Activated CD8-positive, alpha-beta memory T cell treated with anti-CD3 and anti-CD28 coated beads, Interleukin-2, amount 50 U/mL, for 48 hours (primary cell): ENCODE results near the gene TDRD12.
"Not testable (repeated sequence)": the region's sequence is repeated elsewhere in the genome, so short reads cannot be mapped to it uniquely, and the experiment has no call there.

ENCODE experiments used
- DNase-seq: peaks from one replicate; pipeline ENCODE4 v3.0.0-alpha.2; 2020

The TDRD12 gene

GRCh38 chr19:32693151-32694108 is 26.1 kb upstream of the TDRD12 start:
- peak; percentile 75 for DNase-seq

DNA sequence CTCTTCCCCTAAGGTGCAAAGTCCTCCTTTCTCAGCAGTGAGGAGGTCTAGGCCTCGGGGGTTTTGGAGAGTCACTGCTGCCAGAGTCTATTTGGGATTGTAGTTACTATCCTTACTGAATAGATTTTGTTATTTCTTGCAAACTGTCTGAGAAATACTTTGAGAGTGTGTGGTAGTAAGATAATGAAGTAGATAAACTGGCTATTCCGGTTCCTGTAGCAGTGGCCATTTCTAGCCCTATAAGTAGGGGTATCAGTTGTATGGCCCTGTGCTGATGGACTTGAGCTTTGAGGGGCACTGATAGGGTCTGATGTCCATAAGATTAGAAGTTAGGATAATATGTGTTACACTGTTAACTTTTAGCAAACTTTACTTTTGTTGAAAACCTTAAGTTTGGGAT is 25.3 kb upstream of the TDRD12 start:
- not testable (repeated sequence) for DNase-seq

DNA sequence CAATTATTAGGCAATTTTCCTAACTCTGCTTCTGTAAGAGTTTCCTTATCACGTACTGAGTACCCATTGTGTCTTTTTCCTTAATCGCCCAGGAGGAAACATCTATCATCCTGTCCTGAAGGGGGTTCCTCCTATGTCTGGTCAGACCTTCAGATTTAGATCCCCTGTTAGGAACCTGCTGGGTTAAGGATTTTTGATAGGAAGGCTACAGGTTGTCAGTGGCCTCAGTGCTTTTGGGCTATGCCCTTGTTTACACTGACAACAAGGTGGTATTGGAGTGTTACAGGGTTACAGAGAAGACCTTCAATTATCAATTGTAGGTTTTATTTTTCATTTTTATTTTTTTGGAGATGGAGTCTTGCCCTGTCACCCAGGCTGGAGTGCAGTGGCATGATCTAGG is 24.7 kb upstream of the TDRD12 start:
- not testable (repeated sequence) for DNase-seq

GRCh38 chr19:32695506-32695905 is 24.1 kb upstream of the TDRD12 start:
- DNase-seq: not testable (repeated sequence)

DNA sequence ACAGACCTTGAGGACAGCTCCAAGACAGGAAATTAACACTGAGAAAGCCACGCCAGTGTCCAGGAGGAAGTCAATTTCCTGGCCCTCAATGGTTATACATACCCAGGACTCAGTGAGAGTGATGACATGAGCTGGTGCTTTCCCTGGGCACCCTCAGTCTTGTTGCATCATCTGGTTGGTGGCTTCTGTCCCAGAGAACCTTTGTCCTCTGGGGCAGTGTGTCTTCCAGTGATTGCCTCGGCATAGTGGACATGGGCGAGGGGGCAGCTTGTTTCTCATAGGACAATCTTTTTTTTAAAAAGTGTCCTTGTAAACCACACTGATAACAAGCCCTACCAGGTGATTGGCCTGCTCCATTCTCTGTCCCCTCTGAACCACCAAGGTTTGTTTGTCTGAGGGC is 22.8 kb upstream of the TDRD12 start:
- not testable (repeated sequence) for DNase-seq

- not testable (repeated sequence) for DNase-seq
These were observed 19.4 kb upstream of the TDRD12 start for GRCh38 chr19:32700129-32700528.

GRCh38 chr19:32702010-32702409 is 17.6 kb upstream of the TDRD12 start:
- no peak for DNase-seq

- not testable (repeated sequence) for DNase-seq
These were observed 15.6 kb upstream of the TDRD12 start for GRCh38 chr19:32704006-32704405.

GRCh38 chr19:32708457-32708856 is 11.1 kb upstream of the TDRD12 start:
- no peak for DNase-seq

GRCh38 chr19:32709032-32709431 is 10.5 kb upstream of the TDRD12 start:
- no peak for DNase-seq

- DNase-seq: no peak
These were observed 7.8 kb upstream of the TDRD12 start for GRCh38 chr19:32711747-32712146.

DNA sequence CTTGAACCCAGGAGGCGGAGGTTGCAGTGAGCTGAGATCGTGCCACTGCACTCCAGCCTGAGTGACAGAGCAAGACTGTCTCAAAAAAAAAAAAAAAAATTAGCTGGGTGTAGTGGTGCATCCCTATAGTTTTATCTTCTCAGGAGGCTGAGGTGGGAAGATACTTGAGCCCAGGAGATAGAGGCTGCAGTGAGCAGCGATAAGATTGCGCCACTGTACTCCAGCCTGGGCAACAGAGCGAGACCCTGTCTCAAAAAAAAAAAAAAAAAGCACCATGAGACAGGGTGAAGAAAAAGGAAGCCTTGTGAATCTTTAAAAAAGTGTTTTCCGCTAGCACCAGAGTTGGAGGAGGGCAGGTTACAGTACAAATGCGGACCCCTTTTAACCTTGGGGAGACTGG is 3.4 kb upstream of the TDRD12 start:
- not testable (repeated sequence) for DNase-seq

- no peak for DNase-seq
These were observed 2.1 kb upstream of the TDRD12 start for GRCh38 chr19:32717496-32717895.

DNA sequence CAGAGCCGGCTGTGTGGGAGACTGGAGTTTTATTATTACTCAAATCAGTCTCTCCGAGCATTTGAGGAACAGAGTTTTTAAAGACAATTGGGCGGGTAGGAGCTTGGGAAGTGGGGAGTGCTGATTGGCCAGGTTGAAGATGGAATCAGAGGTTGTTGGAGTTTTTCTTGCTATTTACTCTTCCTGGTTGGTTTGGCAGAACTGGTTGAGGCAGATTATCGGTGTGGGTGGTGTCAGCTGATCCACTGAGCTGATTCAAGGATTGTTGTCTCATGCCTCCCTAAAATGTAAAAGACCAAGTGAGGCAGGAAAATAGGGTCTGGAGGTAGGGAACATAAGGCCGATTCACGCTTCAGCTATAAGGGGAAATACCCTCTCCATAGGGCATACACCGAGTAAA is 1.3 kb upstream of the TDRD12 start:
- DNase-seq: no peak

DNA sequence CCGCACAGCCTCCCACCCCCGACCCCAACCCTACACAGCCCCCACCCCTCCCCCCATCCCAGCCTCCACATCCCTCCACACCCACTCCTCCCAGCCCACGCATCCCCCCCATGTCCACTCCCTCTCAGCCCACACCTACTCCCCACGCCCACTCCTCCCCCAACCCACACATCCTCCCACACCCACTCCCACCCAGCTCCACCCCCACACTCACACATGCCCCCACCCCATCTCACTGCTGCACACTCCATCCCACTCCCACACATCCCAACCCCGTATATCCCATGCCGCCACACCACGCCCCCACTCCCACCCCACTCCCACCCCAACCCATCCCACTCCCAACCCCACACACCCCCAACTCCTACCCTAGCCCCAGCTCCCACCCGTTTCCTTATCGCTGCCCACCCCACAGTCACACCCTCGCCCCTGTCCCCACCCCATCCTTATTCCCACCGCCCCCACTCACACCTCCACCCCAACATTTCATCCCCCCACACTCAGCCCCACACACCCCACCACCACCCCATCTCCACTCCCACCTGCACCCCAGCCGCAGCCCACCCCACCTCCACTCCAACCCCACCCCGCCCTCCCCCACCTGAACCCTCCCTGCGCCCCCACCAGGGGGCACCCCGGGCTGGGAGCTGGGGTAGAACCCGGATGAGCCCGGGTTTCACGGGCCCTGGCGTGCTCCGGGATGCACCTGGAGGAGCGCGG is 809 bp downstream of the TDRD12 start:
- no peak for DNase-seq

DNA sequence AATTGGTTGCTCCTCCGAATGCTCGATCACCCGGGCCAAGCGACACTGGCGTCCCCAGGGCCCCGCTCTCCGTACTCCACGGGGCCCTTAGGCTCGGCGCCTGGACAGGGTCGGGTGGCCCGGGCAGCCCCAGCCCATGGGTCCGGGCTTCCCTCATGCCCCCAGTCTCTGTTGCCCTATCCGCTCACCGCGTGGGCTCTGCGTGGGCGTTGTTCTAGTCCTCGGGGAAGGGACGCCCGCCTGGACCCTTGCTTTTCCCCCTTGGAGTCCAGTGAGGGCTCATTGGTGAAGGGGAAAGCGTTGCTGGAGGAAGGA is 1.3 kb downstream of the TDRD12 start:
- no peak for DNase-seq

GRCh38 chr19:32735936-32736335 is 16.4 kb downstream of the TDRD12 start:
- no peak for DNase-seq

- DNase-seq: no peak
These were observed 23.5 kb downstream of the TDRD12 start for GRCh38 chr19:32743021-32743420.

- no peak for DNase-seq
These were observed 23.9 kb downstream of the TDRD12 start for GRCh38 chr19:32743447-32743846.

DNA sequence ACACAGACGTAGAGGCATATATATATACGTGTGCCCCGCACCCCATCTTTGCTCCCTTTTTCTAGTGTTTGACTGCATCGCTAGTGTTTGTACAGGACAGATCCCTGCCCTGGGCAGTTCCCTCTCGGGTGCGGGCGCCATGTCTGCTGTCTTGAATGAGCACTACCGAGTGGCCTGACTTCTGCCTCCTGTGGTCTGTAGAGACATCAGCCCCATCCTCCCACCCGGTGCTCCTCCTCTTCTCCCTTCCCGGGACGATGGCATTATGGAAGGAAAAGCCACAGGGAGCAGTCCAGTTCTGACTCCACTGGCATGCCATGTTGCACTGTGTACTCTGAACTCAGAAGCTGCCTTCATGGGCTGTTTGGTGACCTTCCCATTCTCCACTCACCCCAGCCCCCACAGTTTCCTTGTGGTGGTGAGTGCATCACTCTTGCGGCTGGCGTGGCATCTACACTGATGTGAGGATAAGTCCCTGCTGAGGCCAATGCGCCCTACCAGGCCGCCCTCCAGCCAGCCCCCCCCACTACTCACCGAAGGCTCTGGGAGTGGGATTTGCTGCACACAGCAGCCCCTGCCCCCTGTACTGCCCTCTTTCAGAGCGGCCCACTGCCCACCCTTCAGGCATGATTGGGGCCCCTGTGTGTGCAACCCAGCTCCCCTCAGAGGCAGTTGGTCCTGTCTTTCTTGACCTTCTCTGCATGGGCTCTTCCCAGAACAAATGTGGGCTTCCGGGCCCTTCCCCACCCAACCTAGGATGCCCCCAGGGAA is 25.2 kb downstream of the TDRD12 start:
- DNase-seq: no peak

DNA sequence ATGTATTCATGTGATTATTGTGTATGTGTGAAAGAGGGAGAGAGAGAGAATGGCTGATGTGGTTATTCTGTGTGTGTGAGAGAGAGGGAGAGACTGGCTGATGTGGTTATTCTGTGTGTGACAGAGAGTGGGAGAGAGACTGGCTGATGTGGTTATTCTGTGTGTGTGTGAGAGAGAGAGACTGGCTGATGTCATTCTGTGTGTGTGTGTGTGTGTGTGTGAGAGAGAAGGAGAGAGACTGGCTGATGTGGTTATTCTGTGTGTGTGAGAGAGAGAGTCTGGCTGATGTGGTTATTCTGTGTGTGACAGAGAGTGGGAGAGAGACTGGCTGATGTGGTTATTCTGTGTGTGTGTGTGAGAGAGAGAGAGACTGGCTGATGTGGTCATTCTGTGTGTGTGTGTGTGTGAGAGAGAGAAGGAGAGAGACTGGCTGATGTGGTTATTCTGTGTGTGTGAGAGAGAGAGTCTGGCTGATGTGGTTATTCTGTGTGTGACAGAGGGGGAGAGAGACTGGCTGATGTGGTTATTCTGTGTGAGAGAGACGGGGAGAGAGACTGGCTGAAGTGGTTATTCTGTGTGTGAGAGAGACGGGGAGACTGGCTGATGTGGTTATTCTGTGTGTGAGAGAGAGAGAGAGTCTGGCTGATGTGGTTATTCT is 26.2 kb downstream of the TDRD12 start:
- DNase-seq: not testable (repeated sequence)

- DNase-seq: not testable (repeated sequence)
These were observed 27.1 kb downstream of the TDRD12 start for GRCh38 chr19:32746631-32747196.
